SH-SY5Y (cell line): ENCODE measurements around the gene PARP8.

Experiments used
- GATA2 ChIP-seq: IDR thresholded peaks from 2 replicates; pipeline ENCODE4 v1.6.1; 2011; ENCODE audit warnings: mild to moderate bottlenecking, low read depth, low read length
- GATA3 ChIP-seq: IDR thresholded peaks from 2 replicates; pipeline ENCODE4 v1.6.1; 2011; ENCODE audit warnings: low read depth, mild to moderate bottlenecking, low read length, moderate library complexity

Gene PARP8

DNA sequence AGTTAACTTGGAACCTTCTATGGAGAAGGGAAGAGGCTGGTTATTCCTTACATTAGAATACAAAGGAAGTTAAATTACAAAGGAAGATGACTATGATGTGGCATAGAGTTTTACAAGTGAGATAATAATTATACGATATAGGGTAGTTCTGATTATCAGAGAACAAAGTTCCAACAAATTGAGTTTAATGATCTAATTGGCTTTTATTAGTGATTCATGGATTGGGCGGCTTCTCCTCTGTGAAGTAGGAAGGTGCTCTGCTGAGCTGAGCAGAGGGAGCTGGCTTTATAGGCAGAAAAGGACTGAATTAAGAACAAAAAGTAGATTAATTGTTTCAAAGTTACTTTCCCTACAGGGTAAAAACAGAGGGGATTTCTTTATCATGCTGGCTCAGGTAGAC is 49.7 kb downstream of the PARP8 start:
- TF ChIP-seq GATA3: no peak
- TF ChIP-seq GATA2: no peak

DNA sequence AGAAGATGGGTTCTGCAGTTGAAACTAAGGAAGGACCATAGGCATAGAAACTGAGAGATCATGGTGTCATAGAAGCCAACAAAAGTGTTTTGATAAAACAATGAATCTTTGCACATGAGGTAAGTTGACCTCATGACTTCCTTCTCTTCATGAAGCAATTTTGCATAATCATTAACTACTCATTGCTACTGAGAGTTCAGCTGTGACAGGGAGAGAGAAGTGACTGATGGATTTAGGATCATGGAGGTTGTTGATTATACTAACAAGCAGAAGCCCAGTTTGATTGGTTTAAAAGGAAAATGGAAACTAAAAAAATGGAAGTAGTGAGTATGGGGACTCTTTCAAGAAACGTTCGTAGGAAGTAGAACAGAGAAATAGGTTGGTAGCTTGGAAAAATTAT is 51.2 kb downstream of the PARP8 start:
- TF ChIP-seq GATA2 (no peak), GATA3 (no peak)

- TF ChIP-seq GATA2 (no peak), GATA3 (no peak)
Observed at GRCh38 chr5:50720061-50720710, 53.7 kb downstream of the PARP8 start.

DNA sequence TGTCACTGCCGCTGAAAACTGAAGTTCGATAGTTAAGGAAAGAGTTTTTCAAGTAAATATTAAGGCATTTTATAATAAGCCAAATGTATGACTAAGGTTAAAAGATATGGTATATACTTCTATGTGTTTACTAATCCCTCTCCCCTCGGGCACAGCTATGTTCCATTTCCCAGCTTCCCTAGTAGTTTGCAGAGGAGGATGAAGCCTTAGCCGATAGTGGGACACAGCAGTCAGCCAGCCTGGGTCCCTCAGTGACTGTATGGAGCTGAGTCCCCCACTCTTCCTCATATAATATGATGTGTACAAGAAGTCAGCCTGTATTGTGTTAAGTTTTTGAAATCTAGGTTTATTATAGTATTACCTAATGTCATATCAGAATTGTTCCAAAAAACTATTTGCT is 55.8 kb downstream of the PARP8 start:
- TF ChIP-seq GATA2: no peak
- TF ChIP-seq GATA3: no peak

GRCh38 chr5:50724262-50724661 is 57.8 kb downstream of the PARP8 start:
- no peak for TF ChIP-seq GATA3
- TF ChIP-seq GATA2: no peak

GRCh38 chr5:50725800-50726474 is 59.5 kb downstream of the PARP8 start:
- TF ChIP-seq GATA2: no peak
- TF ChIP-seq GATA3: no peak

GRCh38 chr5:50726475-50727148 is 60.2 kb downstream of the PARP8 start:
- TF ChIP-seq GATA3 (no peak), GATA2 (no peak)

DNA sequence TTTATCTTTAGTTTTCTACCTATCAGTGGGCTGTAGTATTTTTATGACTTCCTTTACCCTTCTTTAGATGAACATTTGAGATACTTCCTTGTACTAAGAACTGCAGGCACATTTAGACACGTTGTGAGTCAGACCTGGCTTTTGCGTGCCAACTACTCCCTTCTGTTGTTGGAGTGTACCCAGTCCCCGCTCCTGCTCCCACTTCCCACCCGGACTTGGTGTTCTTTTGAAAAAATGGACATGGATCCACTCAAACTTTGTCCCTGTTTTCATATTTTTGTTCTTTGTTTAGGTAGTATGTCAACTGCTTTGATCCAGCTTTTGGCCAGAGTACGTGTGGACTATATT is 60.7 kb downstream of the PARP8 start:
- TF ChIP-seq GATA2: no peak
- no peak for TF ChIP-seq GATA3

DNA sequence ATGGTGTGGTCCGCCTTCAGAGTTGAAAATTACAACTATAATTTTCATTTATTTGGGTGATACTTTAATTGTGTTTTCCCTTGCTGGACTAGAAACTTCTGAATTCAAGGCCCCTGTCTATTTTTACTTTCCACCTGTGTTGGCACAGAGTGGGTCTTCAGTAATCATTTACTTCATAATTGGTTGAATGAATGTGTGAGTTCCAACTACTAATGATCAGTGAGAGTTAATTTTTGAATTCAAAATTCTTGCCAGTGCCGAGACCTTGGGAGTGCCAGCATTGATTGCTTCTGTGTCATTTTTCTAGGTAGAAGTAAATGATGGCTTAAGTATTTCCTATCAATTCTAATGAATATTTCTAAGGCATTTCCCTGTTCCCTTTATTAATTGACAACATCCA is 61.4 kb downstream of the PARP8 start:
- TF ChIP-seq GATA3 (no peak), GATA2 (no peak)

DNA sequence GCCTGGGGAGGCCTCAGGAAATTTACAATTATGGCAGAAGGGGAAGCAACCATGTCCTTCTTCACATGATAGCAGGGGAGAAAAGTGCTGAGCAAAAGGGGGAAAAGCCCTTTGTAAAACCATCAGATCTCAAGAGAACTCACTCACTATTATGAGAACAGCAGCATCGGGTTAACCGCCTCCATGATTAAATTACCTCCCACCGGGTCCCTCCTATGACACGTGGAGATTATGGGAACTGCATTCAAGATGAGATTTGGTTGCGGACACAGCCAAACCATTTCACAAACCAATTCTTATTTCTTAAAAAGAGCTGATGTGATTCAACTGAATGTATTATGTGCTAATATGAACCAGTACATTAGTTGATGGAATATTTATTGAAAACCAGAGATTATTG is 63.9 kb downstream of the PARP8 start:
- no peak for TF ChIP-seq GATA3
- TF ChIP-seq GATA2: no peak

DNA sequence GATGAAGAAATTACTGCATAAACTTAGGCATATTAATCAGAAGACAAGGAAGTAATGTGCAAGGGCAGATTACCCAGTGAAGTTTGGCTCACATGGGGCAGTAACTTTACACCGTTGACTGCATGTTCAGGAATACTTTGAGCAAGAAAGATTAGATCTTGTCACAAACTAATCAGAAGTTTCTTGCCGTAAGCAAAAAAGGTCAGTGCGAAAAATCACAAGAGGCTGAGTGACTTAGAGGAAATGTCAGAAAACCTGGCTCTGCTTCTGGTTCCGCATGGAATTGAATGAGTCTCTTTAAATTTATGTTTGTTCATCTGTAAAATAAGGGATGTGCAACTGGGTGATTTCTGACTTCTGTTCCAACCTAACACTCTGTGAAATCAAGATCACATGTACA is 64.4 kb downstream of the PARP8 start:
- TF ChIP-seq GATA2: no peak
- TF ChIP-seq GATA3: no peak

GRCh38 chr5:50733741-50734140 is 67.3 kb downstream of the PARP8 start:
- TF ChIP-seq GATA2: no peak
- TF ChIP-seq GATA3: no peak

DNA sequence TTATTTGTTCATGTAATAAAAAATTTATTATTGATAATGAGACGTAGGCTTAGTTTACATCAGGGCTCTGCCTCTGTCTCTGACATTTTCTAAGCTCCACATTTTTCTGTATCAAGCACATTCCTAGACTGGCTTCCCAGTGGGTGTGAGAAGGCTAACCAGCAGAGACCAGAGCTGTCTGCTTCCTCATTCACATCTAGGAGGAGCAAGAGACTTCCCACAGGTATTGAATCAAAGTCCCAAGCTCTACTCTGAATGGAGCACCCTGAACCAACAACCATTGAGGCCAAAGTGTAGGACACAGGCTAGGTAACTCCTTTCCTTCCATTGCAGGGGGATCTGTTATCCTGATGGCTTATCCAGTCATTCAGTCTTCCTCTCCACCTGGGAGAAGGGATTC is 72.4 kb downstream of the PARP8 start:
- TF ChIP-seq GATA3 (no peak), GATA2 (no peak)

GRCh38 chr5:50740832-50741231 is 74.4 kb downstream of the PARP8 start:
- no peak for TF ChIP-seq GATA2
- TF ChIP-seq GATA3: no peak

DNA sequence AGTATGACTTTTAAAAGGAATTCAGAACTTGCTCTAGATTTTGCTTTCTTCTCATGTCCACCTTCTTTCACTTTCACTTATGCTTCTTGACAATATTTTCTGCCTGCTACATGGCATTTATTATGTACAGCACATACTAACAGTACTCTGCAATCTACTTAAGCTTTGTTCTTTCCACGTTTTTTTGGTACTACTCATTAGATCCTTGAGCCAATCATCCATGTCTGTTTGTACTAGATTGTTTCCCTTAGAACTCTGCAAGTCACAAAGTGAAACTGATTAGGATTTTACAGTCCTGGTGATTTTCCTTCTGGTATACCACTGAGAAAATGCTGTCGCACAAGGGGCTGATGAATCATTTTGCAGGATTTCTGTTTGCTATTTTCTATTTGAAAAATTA is 78.3 kb downstream of the PARP8 start:
- TF ChIP-seq GATA2 (no peak), GATA3 (no peak)

DNA sequence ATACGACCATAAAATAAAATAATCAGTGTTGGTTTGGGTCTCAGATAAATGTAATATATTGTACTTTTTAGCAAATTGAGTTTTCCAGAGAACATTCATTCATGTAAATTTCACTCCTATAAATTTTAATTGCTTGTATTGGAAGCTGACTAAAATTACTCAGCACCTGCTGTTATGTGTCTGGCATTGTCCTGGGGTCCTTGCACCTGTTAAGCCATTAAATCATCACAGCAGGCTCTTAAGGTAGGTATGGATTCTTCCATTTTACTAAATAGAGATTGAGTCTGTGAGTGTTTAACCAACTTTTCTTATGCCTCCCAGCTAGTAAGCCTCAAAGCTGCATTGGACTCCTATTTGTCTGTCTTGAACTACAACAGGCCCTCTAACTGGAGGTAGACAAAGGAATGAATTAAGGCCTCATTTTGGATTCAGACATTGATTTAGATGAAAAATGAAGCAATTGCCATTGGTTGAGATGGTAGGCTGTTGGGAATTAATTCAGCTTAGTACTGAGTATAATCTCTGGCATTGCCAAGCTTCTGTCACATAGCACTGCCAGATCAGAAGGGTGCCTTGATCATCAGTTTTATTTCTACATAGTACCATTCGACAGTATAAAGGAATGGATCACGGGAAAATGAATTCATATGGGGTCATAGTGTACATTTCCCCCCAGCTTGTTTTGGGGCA is 78.9 kb downstream of the PARP8 start:
- TF ChIP-seq GATA2 (no peak), GATA3 (no peak)
